SK-N-SH (cell line): ENCODE measurements around the gene GPR143. TPM values are rescaled to one million over a fixed set of nuclear protein-coding genes. Genes with fewer than 3 reads are reported as not detected.
"Not testable (repeated sequence)": the region's sequence is repeated elsewhere in the genome, so short reads cannot be mapped to it uniquely, and the experiment has no call there.

Experiments
- CTCF ChIA-PET: fragments of 300-600, 350-600 bp; formaldehyde crosslinking; extraction: SDS; loops from one replicate; lab custom pipeline; 2021; lab: Yijun Ruan, JAX
- POLR2A ChIA-PET: fragments of 350-600 bp; sonication (Branson Sonifier 250); formaldehyde crosslinking; extraction: SDS; loops from one replicate; lab custom pipeline; 2020; ENCODE audit warnings: antibody characterized with exemption, inconsistent platforms; lab: Yijun Ruan, JAX
- DNase-seq: peaks from one replicate; pipeline ENCODE4 v3.0.0; 2012
- H2AFZ ChIP-seq: fragments of 200-600 bp; sonication (generic); 2 replicates; pipeline ENCODE4 v1.8.1; 2016; ENCODE audit warnings: antibody characterized with exemption, mild to moderate bottlenecking, low read depth
- H3F3A ChIP-seq: fragments of 200-600 bp; sonication (generic); replicated peaks from 2 replicates; pipeline ENCODE3; 2016; ENCODE audit warnings: antibody characterized with exemption, mild to moderate bottlenecking; ENCODE audit not compliant: insufficient read depth
- H3K27ac ChIP-seq, 2 experiments: fragments of 200-500 bp in 1 of 2; fragments of 200-600 bp in 1 of 2; sonication (Bioruptor generic) in 1 of 2; sonication (generic), shearing (Covaris generic) in 1 of 2; 2 replicates each; pipeline versions ENCODE4 v1.5.1 to v1.6.1; 2014 to 2016; ENCODE audit warnings: low read depth in 2 of 2, inconsistent platforms in 1 of 2, low read length in 1 of 2, mild to moderate bottlenecking in 1 of 2, mixed read lengths in 1 of 2
- H3K27me3 ChIP-seq: fragments of 200-600 bp; sonication (generic), shearing (Covaris generic); 2 replicates; pipeline ENCODE4 v1.6.1; 2016; ENCODE audit warnings: mixed run types; ENCODE audit not compliant: insufficient read depth
- H3K36me3 ChIP-seq, 2 experiments: fragments of 200-500 bp in 1 of 2; fragments of 200-600 bp in 1 of 2; sonication (Bioruptor generic) in 1 of 2; sonication (generic) in 1 of 2; replicated peaks in 1 of 2; 2 replicates each; pipeline versions ENCODE3 to v1.5.1; 2014 to 2016; ENCODE audit warnings: low read length in 1 of 2, mild to moderate bottlenecking in 1 of 2; ENCODE audit not compliant: insufficient read depth in 2 of 2, control insufficient read depth in 1 of 2
- H3K4me1 ChIP-seq, 2 experiments: fragments of 200-500 bp in 1 of 2; fragments of 200-600 bp in 1 of 2; sonication (Bioruptor generic) in 1 of 2; sonication (generic), shearing (Covaris generic) in 1 of 2; 2 replicates each; pipeline versions ENCODE4 v1.5.1 to v1.6.1; 2014 to 2016; ENCODE audit warnings: low read depth in 1 of 2, low read length in 1 of 2, mixed run types in 1 of 2; ENCODE audit not compliant: insufficient read depth in 2 of 2, control insufficient read depth in 1 of 2
- H3K4me2 ChIP-seq: fragments of 200-600 bp; sonication (generic), shearing (Covaris generic); 2 replicates; pipeline ENCODE4 v1.6.1; 2017; ENCODE audit warnings: mixed run types
- H3K4me3 ChIP-seq, 2 experiments: fragments of 200-500 bp in 1 of 2; fragments of 200-600 bp in 1 of 2; sonication (Bioruptor generic) in 1 of 2; sonication (generic), shearing (Covaris generic) in 1 of 2; 2 replicates each; pipeline versions ENCODE4 v1.5.1 to v1.8.1; 2014 to 2016; ENCODE audit warnings: low read depth in 2 of 2, inconsistent platforms in 1 of 2, low read length in 1 of 2, mild to moderate bottlenecking in 1 of 2, mixed read lengths in 1 of 2, moderate library complexity in 1 of 2
- H3K79me2 ChIP-seq: fragments of 200-600 bp; sonication (generic); 2 replicates; pipeline ENCODE4 v1.8.1; 2017; ENCODE audit warnings: mild to moderate bottlenecking; ENCODE audit not compliant: insufficient read depth
- H3K9ac ChIP-seq: fragments of 200-600 bp; sonication (generic); 2 replicates; pipeline ENCODE4 v1.6.1; 2017; ENCODE audit warnings: mixed run types
- H3K9me2 ChIP-seq: fragments of 200-600 bp; sonication (generic); 2 replicates; pipeline ENCODE4 v1.6.1; 2017; ENCODE audit warnings: mixed run types
- H3K9me3 ChIP-seq: fragments of 200-600 bp; sonication (generic); 2 replicates; pipeline ENCODE4 v1.6.1; 2017; ENCODE audit warnings: mixed run types, mild to moderate bottlenecking, moderate library complexity
- H4K20me1 ChIP-seq: fragments of 200-600 bp; sonication (generic); 2 replicates; pipeline ENCODE4 v1.6.1; 2017; ENCODE audit warnings: mild to moderate bottlenecking, mixed run types; ENCODE audit not compliant: insufficient read depth
- CTCF ChIP-seq: fragments of 200-600 bp; sonication (generic); IDR thresholded peaks from 2 replicates; pipeline ENCODE4 v1.6.1; 2017; ENCODE audit warnings: antibody characterized with exemption, mild to moderate bottlenecking, moderate library complexity
- ELF1 ChIP-seq: IDR thresholded peaks from 2 replicates; pipeline ENCODE4 v1.4.0; 2012
- EZH2phosphoT487 ChIP-seq: fragments of 200-600 bp; sonication (generic); IDR thresholded peaks from 2 replicates; pipeline ENCODE4 v1.6.1; 2017; ENCODE audit warnings: low read depth, mixed run types, mild to moderate bottlenecking, antibody characterized with exemption, moderate library complexity, borderline replicate concordance
- FOXJ3 ChIP-seq: sonication (generic); formaldehyde crosslinking; IDR thresholded peaks from 2 replicates; pipeline ENCODE4 v1.5.1; 2020; ENCODE audit warnings: mild to moderate bottlenecking, missing genetic modification reagents
- FOXM1 ChIP-seq: IDR thresholded peaks from 2 replicates; pipeline ENCODE4 v1.4.0; 2012; ENCODE audit warnings: low read depth, mild to moderate bottlenecking
- GABPA ChIP-seq: IDR thresholded peaks from 2 replicates; pipeline ENCODE4 v1.4.0; 2012; ENCODE audit warnings: low read depth, mild to moderate bottlenecking
- GATA2 ChIP-seq: sonication (generic); formaldehyde crosslinking; IDR thresholded peaks from 2 replicates; pipeline ENCODE4 v1.5.0; 2020; ENCODE audit warnings: mild to moderate bottlenecking, missing genetic modification reagents
- JUND ChIP-seq: IDR thresholded peaks from 2 replicates; pipeline ENCODE4 v1.4.0; 2012
- MXI1 ChIP-seq: IDR thresholded peaks from 2 replicates; pipeline ENCODE4 v1.6.1; 2012; ENCODE audit warnings: mild to moderate bottlenecking, low read depth, low read length, improper control_type of control experiment
- NFIC ChIP-seq: IDR thresholded peaks from 2 replicates; pipeline ENCODE4 v1.4.0; 2012; ENCODE audit warnings: borderline replicate concordance
- PBX3 ChIP-seq: IDR thresholded peaks from 2 replicates; pipeline ENCODE4; 2012
- RAD21 ChIP-seq: IDR thresholded peaks from 2 replicates; pipeline ENCODE4 v1.6.1; 2012; ENCODE audit warnings: mild to moderate bottlenecking, low read length
- RFX5 ChIP-seq: IDR thresholded peaks from 2 replicates; pipeline ENCODE4 v1.6.1; 2012; ENCODE audit warnings: mild to moderate bottlenecking, improper control_type of control experiment, low read length
- RXRA ChIP-seq: IDR thresholded peaks from 2 replicates; pipeline ENCODE4 v1.4.0; 2012; ENCODE audit warnings: low read depth, mild to moderate bottlenecking, borderline replicate concordance
- TCF12 ChIP-seq: IDR thresholded peaks from 2 replicates; pipeline ENCODE4 v1.4.0; 2012
- TEAD4 ChIP-seq: IDR thresholded peaks from 2 replicates; pipeline ENCODE4 v1.4.0; 2012; ENCODE audit warnings: mild to moderate bottlenecking, borderline replicate concordance; ENCODE audit not compliant: insufficient read depth
- WGBS: methylation state at CpG from one replicate; pipeline ENCODE4 v1.1.6; 2017; ENCODE audit warnings: low lambda C conversion rate; 5-methylcytosine and 5-hydroxymethylcytosine counted together
- polyA plus RNA-seq, 3 experiments: library from polyadenylated mRNA; depleted of rRNA; stranded (reverse); fragments of >200 nt; gene quantifications; 2 replicates each; pipeline ENCODE4 v1.2.3, GENCODE V29; 2012
- TF ChIP-seq, protein P1 (sequence below): fragments of 150-350 bp; IDR thresholded peaks from 2 replicates; pipeline ENCODE4 v1.6.1; 2017; ENCODE audit warnings: antibody characterized with exemption, low read length, low read depth, borderline replicate concordance

Gene GPR143
- polyA plus RNA-seq, 1 of the 3 experiments (the other 2 are of a cell fraction) = not detected

DNA sequence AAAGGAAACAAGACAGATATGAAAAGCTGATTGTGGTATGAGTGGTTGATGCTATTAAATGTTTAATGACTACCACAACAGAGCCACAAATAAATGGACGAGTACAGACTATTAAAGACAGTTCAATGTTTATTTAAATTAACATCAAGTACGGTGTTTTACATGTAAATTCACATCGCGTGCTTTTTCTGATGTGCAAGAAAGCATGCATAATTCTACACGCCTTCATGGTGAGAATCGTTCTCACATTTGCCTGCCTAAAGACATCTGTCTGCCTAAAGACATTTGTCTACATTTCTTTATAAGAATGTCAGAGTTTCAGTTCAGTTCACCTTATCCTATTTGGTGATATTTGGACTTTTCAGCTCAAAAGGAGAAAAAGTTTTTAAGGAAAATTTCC, 7.3 kb upstream of the GPR143 start:
- Histone ChIP-seq H3K27me3 (no peaks in the 10 kb centered on the region; the same call in 1 of the 2 replicates), H3K4me2 (no peak overlapping the region), H3F3A (no peaks in the 10 kb centered on the region), H3K4me1 (no peaks in the 10 kb centered on the region), H3K9ac (no peak overlapping the region), H3K4me3 (no peak overlapping the region), H4K20me1 (no peaks in the 10 kb centered on the region), H3K9me3 (no peaks in the 10 kb centered on the region), H3K27ac (no peak overlapping the region), H2AFZ (no peak overlapping the region), H3K79me2 (no peaks in the 10 kb centered on the region), H3K9me2 (no peaks in the 10 kb centered on the region), H3K36me3 (no peaks in the 10 kb centered on the region)
- WGBS = 50% methylated on average over 6 of the region's 6 CpGs
- POLR2A ChIA-PET = no interaction called here
- TF ChIP-seq EZH2phosphoT487 (no peak), GABPA (no peak), RAD21 (no peak), FOXJ3 (CRISPR knock-in tag) (no peak), TEAD4 (no peak), ELF1 (no peak), RFX5 (no peak), CTCF (no peak), TCF12 (no peak), RXRA (no peak), MXI1 (no peak), FOXM1 (no peak), JUND (no peak)
- TF ChIP-seq, protein P1, sequence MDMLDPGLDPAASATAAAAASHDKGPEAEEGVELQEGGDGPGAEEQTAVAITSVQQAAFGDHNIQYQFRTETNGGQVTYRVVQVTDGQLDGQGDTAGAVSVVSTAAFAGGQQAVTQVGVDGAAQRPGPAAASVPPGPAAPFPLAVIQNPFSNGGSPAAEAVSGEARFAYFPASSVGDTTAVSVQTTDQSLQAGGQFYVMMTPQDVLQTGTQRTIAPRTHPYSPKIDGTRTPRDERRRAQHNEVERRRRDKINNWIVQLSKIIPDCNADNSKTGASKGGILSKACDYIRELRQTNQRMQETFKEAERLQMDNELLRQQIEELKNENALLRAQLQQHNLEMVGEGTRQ = no peak
- CTCF ChIA-PET = no interaction called here
- no peak for DNase-seq

- Histone ChIP-seq H3K4me1 (no peaks in the 10 kb centered on the region), H3K9me3 (no peaks in the 10 kb centered on the region), H3K4me2 (no peak overlapping the region), H3K9me2 (no peaks in the 10 kb centered on the region), H3K79me2 (no peaks in the 10 kb centered on the region), H3K27ac (no peak overlapping the region), H3K27me3 (peaks cover 8% of the 10 kb centered on the region; the same call in 1 of the 2 replicates), H2AFZ (no peak overlapping the region), H3K9ac (no peak overlapping the region), H4K20me1 (no peaks in the 10 kb centered on the region), H3K4me3 (no peak overlapping the region), H3K36me3 (no peaks in the 10 kb centered on the region), H3F3A (no peaks in the 10 kb centered on the region)
- DNase-seq = no peak
- no peak for TF ChIP-seq GATA2
- no peak for TF ChIP-seq PBX3
- no peak for TF ChIP-seq NFIC
- TF ChIP-seq, protein P1 = no peak
- TF ChIP-seq FOXM1 = no peak
- TF ChIP-seq RAD21 = no peak
- 0% methylated on average over 1 of the region's 1 CpG for WGBS
- ChIA-PET CTCF (no interaction called here), POLR2A (no interaction called here)
Observed at GRCh38 chrX:9770319-9770718, 4.7 kb upstream of the GPR143 start.

DNA sequence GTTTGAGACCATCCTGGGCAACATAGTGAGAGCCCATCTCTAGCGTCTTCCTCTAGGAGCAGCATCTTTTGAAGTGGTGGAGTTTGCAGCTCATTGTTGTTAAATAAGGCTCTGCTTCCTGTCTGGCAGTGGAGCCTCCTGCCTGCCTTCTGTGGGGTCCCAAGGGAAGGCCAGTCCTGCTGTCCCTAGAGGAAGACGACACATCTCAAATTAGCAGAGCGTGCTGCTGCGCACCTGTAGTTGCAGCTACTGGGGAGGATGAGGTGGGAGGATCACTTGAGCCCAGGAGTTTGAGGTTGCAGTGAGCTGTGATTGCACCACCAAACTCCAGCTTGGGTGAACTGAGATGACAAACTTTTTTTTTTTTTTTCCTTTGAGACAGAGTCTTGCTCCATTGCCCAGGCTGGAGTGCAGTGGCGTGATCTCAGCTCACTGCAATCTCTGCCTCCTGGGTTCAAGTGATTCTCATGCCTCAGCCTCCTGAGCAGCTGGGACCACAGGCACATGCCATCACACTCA, 2.7 kb upstream of the GPR143 start:
- H3K4me3 ChIP-seq, H3K27me3 ChIP-seq, H3K9me3 ChIP-seq, H4K20me1 ChIP-seq, H3K36me3 ChIP-seq, H3K4me1 ChIP-seq, H3K9me2 ChIP-seq, H3K9ac ChIP-seq, H3K4me2 ChIP-seq, H3K27ac ChIP-seq, H3F3A ChIP-seq, H2AFZ ChIP-seq, H3K79me2 ChIP-seq, POLR2A ChIA-PET, DNase-seq, CTCF ChIA-PET: not testable (repeated sequence)
- WGBS = 19% methylated on average over 4 of the region's 5 CpGs
